Esophagus squamous epithelium (tissue), 4 donors: Measurements from ENCODE around the gene UBE2H.

Source experiments
- POLR2A ChIP-seq, 4 donors: fragments of 450-650 bp; IDR thresholded peaks; one replicate each; pipeline ENCODE4 v1.6.1; 2017; ENCODE audit warnings: antibody characterized with exemption in 4 of 4, mild to moderate bottlenecking in 4 of 4, moderate library complexity in 3 of 4
- TF ChIP-seq, protein P1 (sequence below), 6 experiments: fragments of 450-650 bp in 4 of 6; fragments of 200-600 bp in 2 of 6; sonication (generic) in 2 of 6; IDR thresholded peaks; one replicate each; pipeline ENCODE4 v1.5.1; 2016 to 2019; ENCODE audit warnings: antibody characterized with exemption in 6 of 6, mild to moderate bottlenecking in 4 of 6, moderate library complexity in 4 of 6

GRCh38 chr7:129824291-129825208, 128.2 kb downstream of the UBE2H start:
- TF ChIP-seq, protein P1, sequence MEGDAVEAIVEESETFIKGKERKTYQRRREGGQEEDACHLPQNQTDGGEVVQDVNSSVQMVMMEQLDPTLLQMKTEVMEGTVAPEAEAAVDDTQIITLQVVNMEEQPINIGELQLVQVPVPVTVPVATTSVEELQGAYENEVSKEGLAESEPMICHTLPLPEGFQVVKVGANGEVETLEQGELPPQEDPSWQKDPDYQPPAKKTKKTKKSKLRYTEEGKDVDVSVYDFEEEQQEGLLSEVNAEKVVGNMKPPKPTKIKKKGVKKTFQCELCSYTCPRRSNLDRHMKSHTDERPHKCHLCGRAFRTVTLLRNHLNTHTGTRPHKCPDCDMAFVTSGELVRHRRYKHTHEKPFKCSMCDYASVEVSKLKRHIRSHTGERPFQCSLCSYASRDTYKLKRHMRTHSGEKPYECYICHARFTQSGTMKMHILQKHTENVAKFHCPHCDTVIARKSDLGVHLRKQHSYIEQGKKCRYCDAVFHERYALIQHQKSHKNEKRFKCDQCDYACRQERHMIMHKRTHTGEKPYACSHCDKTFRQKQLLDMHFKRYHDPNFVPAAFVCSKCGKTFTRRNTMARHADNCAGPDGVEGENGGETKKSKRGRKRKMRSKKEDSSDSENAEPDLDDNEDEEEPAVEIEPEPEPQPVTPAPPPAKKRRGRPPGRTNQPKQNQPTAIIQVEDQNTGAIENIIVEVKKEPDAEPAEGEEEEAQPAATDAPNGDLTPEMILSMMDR (IDR thresholded peaks at IDR 0.05): peak in 3 of 6 experiments; percentile 6 to 28 (median 14)
- no peak for TF ChIP-seq POLR2A (IDR thresholded peaks at IDR 0.05)
